ENCODE results near the gene SFMBT2. TPM values are rescaled to one million over a fixed set of nuclear protein-coding genes. Genes with fewer than 3 reads are reported as not detected.

The SFMBT2 gene
- total RNA-seq, 1 experiment from 2014 or later: 1.3 TPM

GRCh38 chr10:7250236-7250635, 160.6 kb downstream of the SFMBT2 start:
- no peaks in the 10 kb centered on the region for H3K9me3 ChIP-seq (ENCODE audit: control insufficient read depth, insufficient read depth, low read depth, low read length)
- in situ Hi-C loops (cut with HindIII; ENCODE audit: low pct_unique_long_range_greater_than_20kb, low sequenced_read_pairs) (no loop called here), intact Hi-C loops (cut with micrococcal nuclease; ENCODE audit: unreplicated experiment) (no loop called here)
- ChIA-PET CTCF (no interaction called here), POLR2A (no interaction called here)
- TF ChIP-seq, protein P1, sequence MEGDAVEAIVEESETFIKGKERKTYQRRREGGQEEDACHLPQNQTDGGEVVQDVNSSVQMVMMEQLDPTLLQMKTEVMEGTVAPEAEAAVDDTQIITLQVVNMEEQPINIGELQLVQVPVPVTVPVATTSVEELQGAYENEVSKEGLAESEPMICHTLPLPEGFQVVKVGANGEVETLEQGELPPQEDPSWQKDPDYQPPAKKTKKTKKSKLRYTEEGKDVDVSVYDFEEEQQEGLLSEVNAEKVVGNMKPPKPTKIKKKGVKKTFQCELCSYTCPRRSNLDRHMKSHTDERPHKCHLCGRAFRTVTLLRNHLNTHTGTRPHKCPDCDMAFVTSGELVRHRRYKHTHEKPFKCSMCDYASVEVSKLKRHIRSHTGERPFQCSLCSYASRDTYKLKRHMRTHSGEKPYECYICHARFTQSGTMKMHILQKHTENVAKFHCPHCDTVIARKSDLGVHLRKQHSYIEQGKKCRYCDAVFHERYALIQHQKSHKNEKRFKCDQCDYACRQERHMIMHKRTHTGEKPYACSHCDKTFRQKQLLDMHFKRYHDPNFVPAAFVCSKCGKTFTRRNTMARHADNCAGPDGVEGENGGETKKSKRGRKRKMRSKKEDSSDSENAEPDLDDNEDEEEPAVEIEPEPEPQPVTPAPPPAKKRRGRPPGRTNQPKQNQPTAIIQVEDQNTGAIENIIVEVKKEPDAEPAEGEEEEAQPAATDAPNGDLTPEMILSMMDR (IDR thresholded peaks at IDR 0.05): no peak
- no peak for TF ChIP-seq SIN3A (IDR thresholded peaks at IDR 0.05; ENCODE audit: borderline replicate concordance, insufficient read depth, low read depth, low read length)
- TF ChIP-seq, protein P2, sequence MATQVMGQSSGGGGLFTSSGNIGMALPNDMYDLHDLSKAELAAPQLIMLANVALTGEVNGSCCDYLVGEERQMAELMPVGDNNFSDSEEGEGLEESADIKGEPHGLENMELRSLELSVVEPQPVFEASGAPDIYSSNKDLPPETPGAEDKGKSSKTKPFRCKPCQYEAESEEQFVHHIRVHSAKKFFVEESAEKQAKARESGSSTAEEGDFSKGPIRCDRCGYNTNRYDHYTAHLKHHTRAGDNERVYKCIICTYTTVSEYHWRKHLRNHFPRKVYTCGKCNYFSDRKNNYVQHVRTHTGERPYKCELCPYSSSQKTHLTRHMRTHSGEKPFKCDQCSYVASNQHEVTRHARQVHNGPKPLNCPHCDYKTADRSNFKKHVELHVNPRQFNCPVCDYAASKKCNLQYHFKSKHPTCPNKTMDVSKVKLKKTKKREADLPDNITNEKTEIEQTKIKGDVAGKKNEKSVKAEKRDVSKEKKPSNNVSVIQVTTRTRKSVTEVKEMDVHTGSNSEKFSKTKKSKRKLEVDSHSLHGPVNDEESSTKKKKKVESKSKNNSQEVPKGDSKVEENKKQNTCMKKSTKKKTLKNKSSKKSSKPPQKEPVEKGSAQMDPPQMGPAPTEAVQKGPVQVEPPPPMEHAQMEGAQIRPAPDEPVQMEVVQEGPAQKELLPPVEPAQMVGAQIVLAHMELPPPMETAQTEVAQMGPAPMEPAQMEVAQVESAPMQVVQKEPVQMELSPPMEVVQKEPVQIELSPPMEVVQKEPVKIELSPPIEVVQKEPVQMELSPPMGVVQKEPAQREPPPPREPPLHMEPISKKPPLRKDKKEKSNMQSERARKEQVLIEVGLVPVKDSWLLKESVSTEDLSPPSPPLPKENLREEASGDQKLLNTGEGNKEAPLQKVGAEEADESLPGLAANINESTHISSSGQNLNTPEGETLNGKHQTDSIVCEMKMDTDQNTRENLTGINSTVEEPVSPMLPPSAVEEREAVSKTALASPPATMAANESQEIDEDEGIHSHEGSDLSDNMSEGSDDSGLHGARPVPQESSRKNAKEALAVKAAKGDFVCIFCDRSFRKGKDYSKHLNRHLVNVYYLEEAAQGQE (IDR thresholded peaks at IDR 0.05; ENCODE audit: insufficient read depth in 1 of 2, low read depth in 2 of 2, low read length in 1 of 2): no peak
- no peak for TF ChIP-seq POLR2AphosphoS5 (IDR thresholded peaks at IDR 0.05; ENCODE audit: low read depth, low read length)
- no peak for TF ChIP-seq TCF7L2 (IDR thresholded peaks at IDR 0.05; ENCODE audit: low read depth, low read length)
- H3K4me3 ChIP-seq (ENCODE audit: low read depth in 2 of 2, low read length in 2 of 2): no peak overlapping the region
- no peaks in the 10 kb centered on the region for H3K27me3 ChIP-seq (ENCODE audit: control insufficient read depth, insufficient read depth, low read length)
- no peaks in the 10 kb centered on the region for H3K4me1 ChIP-seq (ENCODE audit: control insufficient read depth, insufficient read depth, low read length)
- no peak for DNase-seq (ENCODE audit: low read depth, low spot score)
- ATAC-seq: no peak
- no TSS peak for BruUV-seq (replicated peaks)
- no peak overlapping the region for H3K27ac ChIP-seq (ENCODE audit: low read length)
- H3K36me3 ChIP-seq (ENCODE audit: control insufficient read depth, insufficient read depth, low read length): no peaks in the 10 kb centered on the region

GRCh38 chr10:7248585-7249164, 162.2 kb downstream of the SFMBT2 start:
- ChIA-PET POLR2A (no interaction called here), CTCF (no interaction called here)
- DNase-seq (ENCODE audit: low read depth, low spot score) (no peak), ATAC-seq (no peak)
- H3K36me3 ChIP-seq (ENCODE audit: control insufficient read depth, insufficient read depth, low read length): no peaks in the 10 kb centered on the region
- in situ Hi-C loops (cut with HindIII; ENCODE audit: low pct_unique_long_range_greater_than_20kb, low sequenced_read_pairs) (no loop called here), intact Hi-C loops (cut with micrococcal nuclease; ENCODE audit: unreplicated experiment) (no loop called here)
- no TSS peak for BruUV-seq (replicated peaks)
- TF ChIP-seq SIN3A (IDR thresholded peaks at IDR 0.05; ENCODE audit: borderline replicate concordance, insufficient read depth, low read depth, low read length) (no peak), TCF7L2 (IDR thresholded peaks at IDR 0.05; ENCODE audit: low read depth, low read length) (no peak)
- H3K4me1 ChIP-seq (ENCODE audit: control insufficient read depth, insufficient read depth, low read length): no peaks in the 10 kb centered on the region
- no peaks in the 10 kb centered on the region for H3K9me3 ChIP-seq (ENCODE audit: control insufficient read depth, insufficient read depth, low read depth, low read length)
- H3K4me3 ChIP-seq (ENCODE audit: low read depth in 2 of 2, low read length in 2 of 2): no peak overlapping the region
- H3K27ac ChIP-seq (ENCODE audit: low read length): no peak overlapping the region
- no peaks in the 10 kb centered on the region for H3K27me3 ChIP-seq (ENCODE audit: control insufficient read depth, insufficient read depth, low read length)

- no peak overlapping the region for H3K4me3 ChIP-seq (ENCODE audit: low read depth in 2 of 2, low read length in 2 of 2)
- DNase-seq (ENCODE audit: low read depth, low spot score) (no peak), ATAC-seq (no peak)
- ChIA-PET CTCF (no interaction called here), POLR2A (no interaction called here)
- intact Hi-C loops (cut with micrococcal nuclease; ENCODE audit: unreplicated experiment): no loop called here
- no peaks in the 10 kb centered on the region for H3K27me3 ChIP-seq (ENCODE audit: control insufficient read depth, insufficient read depth, low read length)
- no peaks in the 10 kb centered on the region for H3K36me3 ChIP-seq (ENCODE audit: control insufficient read depth, insufficient read depth, low read length)
- in situ Hi-C loops (cut with HindIII; ENCODE audit: low pct_unique_long_range_greater_than_20kb, low sequenced_read_pairs): no loop called here
- no peaks in the 10 kb centered on the region for H3K4me1 ChIP-seq (ENCODE audit: control insufficient read depth, insufficient read depth, low read length)
- no peak for TF ChIP-seq TCF7L2 (IDR thresholded peaks at IDR 0.05; ENCODE audit: low read depth, low read length)
- TF ChIP-seq, protein P1 (IDR thresholded peaks at IDR 0.05): no peak
- no peak for TF ChIP-seq POLR2AphosphoS5 (IDR thresholded peaks at IDR 0.05; ENCODE audit: low read depth, low read length)
- no TSS peak for BruUV-seq (replicated peaks)
- H3K27ac ChIP-seq (ENCODE audit: low read length): no peak overlapping the region
- no peaks in the 10 kb centered on the region for H3K9me3 ChIP-seq (ENCODE audit: control insufficient read depth, insufficient read depth, low read depth, low read length)
Measured at GRCh38 chr10:7248148-7248547, 162.7 kb downstream of the SFMBT2 start.

Data from Panc1 (cell line).